NCI-H69 (cell line): ENCODE data around the gene GRIN2A.

Experiments used
- DNase-seq: peaks from one replicate; lab custom pipeline; 2025; lab: John Stamatoyannopoulos, UW

Gene GRIN2A

DNA sequence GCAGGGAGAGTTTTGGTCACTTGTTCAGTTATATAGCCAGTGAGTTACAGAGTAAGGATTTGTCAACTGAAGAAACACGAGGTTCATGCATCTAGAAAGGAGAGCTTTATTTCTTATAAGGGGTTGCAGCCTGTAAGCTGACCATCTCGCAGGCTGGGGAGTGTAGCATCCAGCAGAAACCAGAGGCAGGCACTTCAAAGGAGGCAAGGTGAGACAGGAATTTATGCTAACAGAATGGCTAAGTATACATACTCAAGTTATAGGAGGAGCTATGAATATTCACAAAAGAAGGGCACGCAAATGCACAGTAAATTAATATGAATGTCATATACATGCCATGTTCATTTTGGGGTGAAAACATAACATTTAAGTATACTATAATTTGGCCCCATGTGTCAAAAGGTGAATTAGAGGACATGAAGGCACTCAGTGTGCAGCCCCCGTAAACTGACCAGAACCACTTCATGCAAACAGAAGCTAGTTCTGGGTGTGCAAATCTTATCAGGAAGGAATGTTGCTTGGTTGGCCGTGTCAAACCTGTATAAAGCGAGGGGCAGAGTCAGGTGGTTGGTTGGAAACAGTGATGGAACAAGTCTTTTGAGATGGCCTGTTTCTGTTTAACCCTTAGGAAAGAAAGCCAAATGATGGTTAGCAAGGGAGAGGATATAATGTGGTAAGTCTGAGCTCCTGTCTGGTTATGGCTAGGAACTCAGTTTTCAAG is 97.0 kb downstream of the GRIN2A start:
- no peak for DNase-seq

DNA sequence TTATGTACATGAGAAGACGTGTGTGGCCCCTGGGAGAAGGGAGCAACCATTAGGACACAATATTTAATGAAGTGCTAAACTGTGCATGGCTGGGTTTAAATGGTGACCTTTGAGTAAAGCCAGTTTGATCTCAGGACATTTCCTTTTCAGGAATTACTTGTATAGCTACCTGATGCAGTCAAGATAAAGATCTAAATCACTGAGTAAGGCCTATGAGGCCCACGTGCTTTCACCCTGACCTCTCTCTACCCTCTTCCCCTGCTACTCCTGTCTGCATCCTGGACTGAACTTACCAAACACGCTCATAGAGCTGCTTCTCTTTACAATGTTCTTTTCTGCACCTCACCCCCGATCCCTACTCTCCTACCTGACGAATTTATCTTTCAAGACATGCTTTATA is 98.9 kb downstream of the GRIN2A start:
- DNase-seq: no peak

DNA sequence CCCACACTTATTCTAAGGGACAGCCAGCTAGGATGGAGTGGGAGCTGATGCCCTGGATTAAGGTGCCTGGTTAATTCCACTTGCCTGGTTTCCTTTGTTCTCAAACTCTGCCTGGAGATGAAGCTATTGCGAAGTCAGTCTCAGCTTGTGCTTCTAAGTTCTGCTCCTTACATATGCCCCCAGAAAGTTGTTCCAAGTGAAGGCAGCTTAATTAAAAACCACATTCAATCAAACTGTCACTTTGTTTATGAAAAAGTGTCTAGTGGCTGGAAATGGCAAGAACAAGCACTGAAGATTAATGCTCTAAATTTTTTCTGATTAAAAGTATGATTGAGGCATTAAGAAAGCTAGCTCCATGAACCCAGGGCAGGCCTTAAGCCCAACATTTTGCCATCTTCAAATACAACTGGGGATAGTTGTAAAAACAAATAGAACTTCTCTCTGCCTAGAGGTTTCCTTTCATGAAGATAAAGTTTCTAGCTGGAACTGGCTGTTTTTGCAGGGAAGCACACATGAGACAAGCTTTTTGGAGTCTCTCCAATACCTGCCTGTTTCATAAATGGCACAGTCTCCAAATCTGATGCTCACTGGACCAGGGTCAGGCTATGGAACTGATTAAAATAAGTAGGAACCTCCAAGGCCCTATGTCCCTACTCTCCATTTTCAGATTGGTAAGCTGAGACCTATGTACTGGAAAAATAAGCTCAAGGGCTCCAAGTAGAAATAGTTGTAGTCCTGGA is 100.9 kb downstream of the GRIN2A start:
- no peak for DNase-seq

DNA sequence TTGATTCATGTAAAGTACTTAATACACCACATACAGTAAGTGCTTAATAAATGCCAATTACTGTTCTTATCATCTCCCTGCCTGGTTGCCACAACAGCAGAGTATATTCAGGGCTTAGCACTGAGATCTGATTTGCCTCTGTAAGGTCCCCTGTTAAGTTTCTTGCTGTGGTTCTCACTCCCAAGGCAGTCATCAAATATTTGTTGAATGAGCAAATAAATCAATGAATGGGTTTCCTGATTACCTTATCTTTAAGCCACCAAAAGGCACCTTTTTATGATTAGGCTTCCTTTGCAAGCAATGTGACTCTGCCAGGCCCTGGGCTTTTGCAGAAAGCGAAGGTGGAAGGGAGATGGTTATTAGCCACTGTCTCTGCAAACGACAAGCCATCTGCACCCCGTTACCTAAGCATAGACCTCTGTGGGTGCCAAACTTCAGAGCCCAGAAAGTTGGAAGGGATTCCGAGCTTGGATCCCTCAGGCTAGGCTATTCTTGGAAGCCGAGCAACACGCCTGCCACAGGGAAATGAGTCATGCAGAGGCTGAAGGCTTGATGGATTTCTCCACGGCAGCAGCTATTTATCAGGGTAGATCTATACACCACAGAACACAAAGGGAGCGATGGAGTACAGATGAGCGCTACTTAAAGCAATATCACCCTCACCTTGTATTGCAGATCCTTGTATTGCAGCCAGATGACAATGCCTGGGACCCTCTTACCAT is 102.0 kb downstream of the GRIN2A start:
- no peak for DNase-seq

DNA sequence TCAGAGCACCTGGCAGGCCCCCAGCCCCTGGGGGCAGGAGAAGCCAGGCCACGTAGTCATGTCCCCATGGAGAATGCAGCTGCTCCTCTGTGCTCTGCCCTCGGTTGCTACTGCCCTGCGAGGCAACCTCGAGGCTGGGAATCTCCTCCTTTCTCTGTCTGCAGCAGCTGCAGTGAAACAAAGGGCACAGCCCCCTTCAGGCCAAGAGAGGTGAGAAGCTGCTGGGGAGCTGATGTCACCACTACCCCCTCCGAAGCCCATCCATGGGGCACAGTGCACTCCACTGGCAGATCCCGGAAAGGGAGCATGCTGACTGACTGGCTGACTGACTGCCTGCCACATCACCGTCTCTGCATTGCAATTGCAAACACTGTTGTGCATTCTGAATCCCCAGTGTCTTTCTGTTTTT is 103.7 kb downstream of the GRIN2A start:
- no peak for DNase-seq

DNA sequence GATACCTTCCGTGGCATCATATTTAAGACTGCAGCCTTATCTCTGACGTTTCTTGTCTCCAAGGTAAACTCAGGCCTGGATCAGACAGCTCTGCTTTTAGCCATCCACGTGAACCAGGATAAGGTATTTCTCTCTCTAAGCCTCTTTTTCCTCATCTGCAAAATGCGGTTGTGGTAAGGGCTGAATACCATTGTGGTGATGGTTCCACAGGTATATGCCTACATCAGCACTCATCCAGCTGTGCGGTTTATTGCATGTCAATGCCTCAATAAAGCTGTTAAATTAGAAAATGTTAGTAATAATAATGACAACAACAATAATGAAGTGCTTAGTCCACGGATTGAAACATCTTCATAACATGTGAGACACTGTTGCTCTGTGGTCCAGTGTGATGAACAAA is 104.4 kb downstream of the GRIN2A start:
- DNase-seq: no peak

DNA sequence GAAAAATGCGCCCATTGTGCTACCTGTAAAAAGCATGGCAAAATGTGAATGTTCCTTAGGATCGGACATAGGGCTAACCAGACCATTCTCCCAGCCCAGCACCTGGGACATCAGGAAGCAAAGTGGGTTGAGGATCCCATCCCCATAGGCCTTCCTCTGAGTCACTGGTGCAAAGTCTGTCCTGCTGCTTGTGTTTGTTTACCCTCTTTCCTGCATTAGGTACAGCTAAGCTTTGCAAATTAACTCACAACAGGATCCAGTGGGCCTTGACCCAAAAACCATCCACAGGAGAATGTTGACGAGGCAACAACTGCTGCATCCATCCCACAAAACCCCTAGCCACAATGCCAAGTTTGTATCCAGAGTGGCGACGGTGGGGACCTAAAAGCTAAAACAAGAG is 106.2 kb downstream of the GRIN2A start:
- no peak for DNase-seq

DNA sequence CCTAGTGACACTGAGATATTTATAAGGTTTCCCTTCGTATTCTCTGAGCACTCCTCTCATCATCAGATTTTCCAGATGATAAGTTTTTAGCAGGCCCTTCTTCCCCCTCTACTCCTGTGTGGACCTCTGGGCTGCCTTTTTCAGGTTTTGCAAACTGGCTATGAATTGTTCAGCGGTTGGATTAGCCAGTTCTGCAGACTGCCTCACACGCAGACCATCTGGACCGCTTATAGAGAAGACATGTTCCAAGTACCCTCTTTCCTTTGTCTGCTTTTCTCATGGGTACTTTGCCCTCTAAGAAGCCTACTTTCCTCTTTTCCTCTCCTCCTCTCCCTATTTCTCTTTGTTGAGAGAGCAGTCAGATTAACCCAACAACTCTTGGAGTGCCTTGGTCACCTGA is 111.6 kb downstream of the GRIN2A start:
- DNase-seq: no peak

DNA sequence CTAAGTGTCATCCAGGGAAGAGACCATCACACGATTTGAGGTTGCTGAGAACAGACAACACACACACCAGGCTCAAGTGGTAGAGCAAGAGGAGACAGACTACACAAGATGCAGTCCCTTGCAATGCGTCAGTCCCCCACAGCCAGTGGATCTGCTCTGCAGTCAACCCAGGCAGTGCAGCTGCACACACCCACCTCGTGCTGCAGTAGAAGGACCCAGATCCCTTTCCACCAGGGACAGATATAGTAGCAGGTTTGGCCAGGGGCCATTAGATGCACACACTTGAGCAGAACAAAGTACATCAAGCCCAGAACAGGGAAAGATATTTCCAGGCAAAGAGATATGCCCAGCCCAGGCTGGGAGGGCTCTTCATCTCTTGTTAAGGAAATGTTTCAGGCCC is 112.9 kb downstream of the GRIN2A start:
- DNase-seq: no peak

DNA sequence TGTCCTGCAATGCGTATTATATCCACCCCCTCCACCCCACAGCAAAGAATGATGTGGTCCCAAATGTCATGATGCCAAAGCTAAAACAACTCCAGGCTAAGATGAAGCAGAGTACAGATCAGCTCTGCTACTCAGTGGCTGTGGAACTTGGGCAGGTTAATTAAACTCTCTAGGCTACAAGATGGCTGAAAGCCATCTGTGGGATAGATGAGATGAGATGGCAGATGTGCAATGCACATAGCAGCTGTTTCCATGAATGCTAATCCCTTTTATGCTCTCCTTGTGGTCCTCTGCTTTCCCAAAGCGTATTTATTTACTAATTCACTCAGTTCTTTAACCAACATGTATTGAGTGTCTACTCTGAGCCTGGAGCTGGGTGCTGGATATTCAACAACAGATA is 114.4 kb downstream of the GRIN2A start:
- DNase-seq: no peak

DNA sequence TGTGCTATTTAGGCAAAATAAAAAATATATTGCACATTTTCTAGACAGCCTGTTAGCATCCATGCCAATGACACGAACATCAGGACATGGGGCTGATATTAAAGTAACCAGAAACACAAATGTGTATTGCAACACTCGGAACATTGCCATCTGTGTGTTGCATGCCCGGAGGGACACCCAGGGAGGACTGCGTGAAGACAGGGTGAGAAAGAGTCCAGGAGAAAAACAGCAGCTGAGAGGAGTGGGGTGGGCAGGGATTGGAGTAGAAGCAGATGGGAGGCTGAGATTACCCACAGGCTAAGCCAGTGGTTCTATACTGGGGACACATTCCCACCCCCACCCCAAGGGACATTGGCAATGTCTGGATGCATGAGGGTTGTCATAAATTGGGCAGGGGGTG is 114.8 kb downstream of the GRIN2A start:
- no peak for DNase-seq

DNA sequence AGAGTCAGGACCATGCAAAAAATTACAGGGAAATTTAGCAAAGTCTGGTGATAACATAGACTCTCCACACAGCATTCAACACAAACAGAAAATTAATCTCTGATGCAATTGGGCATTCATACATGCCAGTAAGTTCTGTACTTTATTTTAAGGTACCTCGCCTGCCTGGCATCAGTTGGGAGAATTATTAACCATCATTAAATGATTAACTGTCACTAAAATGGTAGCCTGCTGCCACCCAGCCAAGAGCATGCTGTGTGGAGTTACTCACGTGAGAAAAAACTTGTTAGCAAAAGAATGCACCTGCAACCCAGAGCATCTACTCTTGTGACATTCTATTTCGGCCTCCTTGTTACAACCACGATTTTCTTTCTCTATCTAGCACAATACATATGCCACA is 117.2 kb downstream of the GRIN2A start:
- no peak for DNase-seq

DNA sequence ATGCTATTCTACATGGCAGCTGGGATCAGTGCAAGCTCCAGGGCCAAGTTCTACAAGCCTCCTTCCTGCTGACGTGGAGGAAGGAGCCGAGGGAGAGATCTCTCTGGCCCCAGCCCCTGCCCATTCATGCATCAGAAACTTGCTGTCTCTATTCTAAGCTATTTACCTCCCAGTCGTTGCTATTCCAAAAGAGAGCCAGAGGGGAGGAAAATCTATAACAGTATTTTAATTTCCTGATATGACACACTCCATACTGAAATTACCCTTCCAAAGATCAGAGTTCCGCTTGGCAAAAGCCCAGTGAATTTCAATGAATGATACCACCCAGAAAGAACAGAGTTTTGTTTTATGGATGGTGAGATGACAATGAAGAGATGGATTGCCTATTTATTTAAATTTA is 133.4 kb downstream of the GRIN2A start:
- no peak for DNase-seq

DNA sequence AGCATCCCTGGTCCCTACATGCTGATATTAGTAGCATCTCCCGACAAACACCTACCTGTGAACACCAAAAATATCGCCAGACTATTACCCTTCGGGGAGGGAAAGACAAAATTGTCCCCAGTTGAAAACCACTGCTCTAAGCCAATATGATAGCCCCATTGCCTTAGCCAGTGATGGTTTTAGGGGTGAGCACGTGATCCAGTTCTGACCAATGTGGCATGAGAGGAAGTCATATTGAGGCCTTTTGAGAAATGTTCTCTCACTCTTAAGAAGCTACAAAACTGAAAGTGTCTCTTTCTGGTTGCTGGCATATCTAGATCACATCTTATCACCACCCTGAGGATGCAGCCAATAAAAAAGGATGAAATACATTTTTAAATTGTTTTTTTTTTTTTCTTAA is 136.3 kb downstream of the GRIN2A start:
- DNase-seq: no peak

DNA sequence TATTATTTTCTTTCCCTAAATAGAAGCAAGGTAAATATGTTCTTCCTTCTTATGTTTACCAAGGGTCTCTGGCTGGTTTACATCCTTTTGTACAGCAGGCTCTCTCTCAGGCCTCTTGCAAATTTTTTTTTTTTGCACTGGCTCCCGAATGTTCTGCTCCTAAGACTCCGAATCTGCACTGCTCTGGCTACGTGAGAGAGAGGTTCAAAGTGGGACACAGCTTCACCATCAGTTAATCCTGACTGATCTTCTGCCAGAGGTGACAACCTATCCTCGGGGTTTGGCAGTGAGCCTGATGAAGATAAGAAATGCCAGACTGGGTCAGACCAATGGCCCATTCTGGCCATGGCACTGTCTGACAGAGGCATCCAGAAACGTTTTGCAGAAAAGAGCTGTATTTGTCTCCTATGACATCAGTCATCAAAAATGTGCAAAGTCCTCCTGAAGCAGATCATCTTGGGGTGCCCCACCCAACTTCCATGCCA is 136.9 kb downstream of the GRIN2A start:
- no peak for DNase-seq

DNA sequence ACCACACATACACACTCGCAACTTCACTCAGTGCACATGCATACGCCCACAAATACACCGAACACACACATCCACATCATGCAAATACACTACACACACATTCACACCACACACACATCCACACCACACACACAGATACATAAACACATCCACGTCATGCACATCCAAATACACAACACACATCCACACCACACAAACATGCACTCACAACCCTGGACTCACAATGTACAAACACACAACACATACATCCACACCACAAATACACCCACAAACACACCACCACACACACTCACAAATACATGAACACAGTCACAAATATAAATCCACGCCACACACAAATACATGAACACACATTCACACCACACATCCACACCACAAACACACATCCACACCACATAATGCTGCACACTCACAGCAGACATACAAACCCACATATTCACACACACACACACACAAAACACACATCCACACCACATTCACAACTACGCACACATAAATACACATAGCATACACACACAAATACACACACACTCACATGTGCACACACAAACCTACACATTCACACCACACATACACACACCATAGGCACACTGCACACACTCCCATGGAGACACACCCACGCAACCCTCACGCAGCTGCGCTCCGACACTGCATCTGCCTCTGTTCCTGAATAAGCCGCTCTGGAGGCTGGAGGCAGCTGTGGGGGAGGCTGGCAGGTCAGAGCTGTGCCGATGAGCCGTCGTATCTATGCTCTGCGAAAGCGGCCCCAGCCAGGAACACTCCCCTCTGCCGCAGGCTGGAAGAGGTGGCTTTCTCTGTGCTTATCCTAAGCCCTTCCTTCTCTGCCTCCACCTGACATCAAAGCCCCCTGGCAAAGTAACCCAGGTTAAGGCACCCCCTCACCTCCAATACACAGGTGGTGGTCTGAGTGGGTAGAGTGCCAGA is 141.8 kb downstream of the GRIN2A start:
- DNase-seq: no peak

DNA sequence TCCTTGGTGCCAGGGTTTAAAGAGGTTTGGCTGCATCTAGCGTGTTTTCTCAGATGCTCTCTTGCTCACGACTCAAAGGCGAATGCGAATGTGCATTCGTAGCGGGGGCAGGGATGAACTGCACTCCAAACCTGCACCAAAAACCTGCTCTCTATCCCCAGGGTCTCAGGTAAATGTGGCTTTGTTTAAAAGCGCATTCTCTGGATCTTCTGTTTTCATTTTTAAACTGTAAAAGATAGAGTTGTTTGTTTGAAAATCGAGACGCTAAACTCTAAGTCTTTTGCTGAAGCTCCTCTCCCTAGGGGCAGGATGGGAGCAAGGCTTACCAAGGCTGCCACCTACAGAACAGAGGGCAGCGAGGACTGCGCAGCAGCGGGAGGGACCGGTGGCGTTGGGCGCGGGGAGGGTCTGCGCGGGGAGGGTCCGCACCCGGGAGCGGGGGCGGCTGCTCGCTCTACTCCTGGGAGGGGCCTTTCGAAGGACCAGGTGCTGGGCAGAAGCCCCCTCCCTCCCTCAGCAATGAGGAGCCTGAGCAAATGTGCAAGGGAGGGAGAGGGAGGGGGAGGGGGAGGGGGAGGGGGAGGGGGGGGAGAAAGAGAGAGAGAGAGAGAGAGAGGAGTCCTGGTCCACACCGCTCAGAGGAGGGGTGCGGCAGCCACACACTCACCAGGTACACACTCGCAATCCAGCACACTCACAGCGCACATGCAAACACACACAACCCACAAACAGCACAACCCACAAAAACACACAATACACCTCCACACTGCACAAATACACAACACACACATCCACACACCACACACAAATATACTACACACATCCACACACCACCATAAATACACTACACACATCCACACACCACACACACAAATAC is 142.8 kb downstream of the GRIN2A start:
- DNase-seq: peak; percentile 19

DNA sequence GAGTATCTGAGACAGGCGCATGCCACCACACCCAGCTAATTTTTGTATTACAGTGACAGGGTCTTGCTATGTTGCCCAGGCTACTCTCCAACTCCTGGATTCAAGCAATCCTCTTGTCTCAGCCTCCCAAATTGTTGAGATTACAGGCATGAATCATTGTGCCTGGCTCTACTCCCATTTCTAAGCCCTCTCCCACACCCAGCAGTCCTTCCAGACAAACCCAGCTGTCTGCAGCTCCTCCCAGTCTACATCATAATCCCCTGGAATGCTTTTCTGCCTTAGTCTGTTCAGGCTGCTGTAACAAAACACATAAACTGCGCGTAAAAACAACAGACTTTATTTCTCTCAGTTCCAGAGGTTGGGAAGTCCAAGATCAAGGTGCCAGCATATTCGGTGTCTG is 144.5 kb downstream of the GRIN2A start:
- DNase-seq: no peak

DNA sequence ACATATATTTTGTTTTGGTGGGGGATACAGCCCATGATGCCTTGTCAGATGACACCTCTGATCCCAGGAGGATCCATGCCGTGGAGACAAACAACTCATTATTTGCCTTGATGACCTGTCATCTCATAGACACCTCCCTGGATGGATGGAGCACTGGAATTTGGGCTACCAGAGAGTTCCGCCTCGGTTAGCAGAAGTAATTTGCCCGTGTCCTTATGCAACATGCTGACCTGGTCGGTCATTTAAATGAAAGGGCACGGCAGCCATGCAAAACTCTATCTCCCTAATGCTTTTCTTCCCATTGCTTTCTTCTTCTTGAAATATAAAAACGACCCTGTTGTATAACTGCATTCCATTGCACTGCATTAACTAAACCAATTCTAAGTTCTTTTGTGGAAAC is 145.3 kb downstream of the GRIN2A start:
- no peak for DNase-seq

DNA sequence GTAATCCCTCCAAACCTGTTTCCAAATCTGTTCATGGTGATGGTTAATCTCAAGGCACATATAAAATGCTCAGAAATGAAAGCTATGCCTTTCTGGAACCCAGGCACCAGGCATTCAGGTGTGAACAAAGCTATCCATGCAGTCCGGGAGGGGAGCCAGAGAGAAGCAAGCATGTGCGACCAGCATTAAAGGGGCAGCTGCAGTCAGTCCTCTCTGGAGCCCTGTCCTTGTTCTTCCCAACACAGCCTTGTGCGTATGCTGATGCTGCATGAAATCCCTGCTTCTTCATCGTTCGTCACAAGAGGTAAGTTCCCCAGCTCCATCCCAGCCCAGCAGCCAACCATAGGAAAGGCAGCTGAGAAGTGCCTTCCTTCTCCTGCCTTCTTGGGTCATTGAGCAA is 148.7 kb downstream of the GRIN2A start:
- no peak for DNase-seq

DNA sequence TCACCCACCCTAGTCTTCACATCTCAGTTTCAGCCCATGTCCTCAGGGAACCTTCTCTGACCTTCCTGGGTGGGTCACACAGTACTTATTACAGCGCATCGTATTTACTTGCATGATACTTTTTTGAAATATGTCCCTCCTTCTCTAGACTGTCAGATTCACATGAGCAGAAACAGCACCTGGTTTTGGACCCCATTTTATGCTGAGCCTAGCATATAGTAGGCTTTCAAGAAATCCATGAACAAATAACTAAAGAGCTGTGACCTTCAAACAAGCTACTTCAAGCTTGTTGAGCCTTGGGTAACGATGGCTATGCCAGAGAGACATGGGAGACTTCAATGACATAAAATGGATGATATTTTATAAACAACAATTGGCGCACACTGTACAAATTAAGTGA is 150.3 kb downstream of the GRIN2A start:
- no peak for DNase-seq
